WTC11 (cell line): ENCODE results near the gene NFRKB.

Experiments
- CREM ChIP-seq: sonication (generic); formaldehyde crosslinking; IDR thresholded peaks from 2 replicates; pipeline ENCODE4 v1.8.1; 2022; ENCODE audit warnings: mild to moderate bottlenecking, missing genetic modification reagents, moderate library complexity
- FOXJ3 ChIP-seq: sonication (generic); formaldehyde crosslinking; IDR thresholded peaks from 2 replicates; pipeline ENCODE4 v1.9.0; 2021; ENCODE audit warnings: missing genetic modification reagents, mild to moderate bottlenecking, borderline replicate concordance
- JUN ChIP-seq: sonication (generic); formaldehyde crosslinking; IDR thresholded peaks from 2 replicates; pipeline ENCODE4 v1.8.0; 2023; ENCODE audit warnings: mild to moderate bottlenecking, missing genetic modification reagents
- SOX15 ChIP-seq: fragments of 250-450 bp; sonication (Bioruptor Pico); IDR thresholded peaks from 2 replicates; pipeline ENCODE4 v1.9.0; 2021; ENCODE audit warnings: mild to moderate bottlenecking
- SP1 ChIP-seq: sonication (generic); formaldehyde crosslinking; conservative IDR thresholded peaks from 2 replicates; pipeline ENCODE4 v1.8.1; 2022; ENCODE audit warnings: missing genetic modification reagents
- TF ChIP-seq, protein P1 (sequence below): fragments of 200-600 bp; IDR thresholded peaks from 2 replicates; pipeline ENCODE4 v1.8.0; 2022; ENCODE audit warnings: antibody characterized with exemption
- TF ChIP-seq, protein P2 (sequence below): sonication (generic); formaldehyde crosslinking; IDR thresholded peaks from 2 replicates; pipeline ENCODE4 v1.8.0; 2022; ENCODE audit warnings: mild to moderate bottlenecking, missing genetic modification reagents

DNA sequence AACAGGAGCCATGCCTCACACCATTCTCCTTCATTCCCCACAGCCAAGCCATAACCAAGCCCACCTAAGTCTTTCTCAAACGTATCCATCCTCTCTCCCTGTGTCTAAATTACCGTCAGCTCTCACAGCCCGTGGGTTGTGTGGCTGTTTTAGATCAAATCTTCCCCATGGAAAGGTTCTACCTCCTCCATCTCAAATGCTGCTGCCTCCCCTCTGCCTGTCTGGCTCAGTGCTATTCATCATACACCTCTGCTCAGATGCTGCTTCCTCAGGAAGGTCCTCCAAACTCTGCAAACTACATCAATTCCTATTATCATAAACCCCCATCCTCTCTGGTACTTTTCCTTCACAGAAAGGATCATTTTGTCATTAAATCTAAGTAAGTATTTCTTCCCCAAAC, 15.1 kb downstream of the NFRKB start:
- TF ChIP-seq, protein P1, sequence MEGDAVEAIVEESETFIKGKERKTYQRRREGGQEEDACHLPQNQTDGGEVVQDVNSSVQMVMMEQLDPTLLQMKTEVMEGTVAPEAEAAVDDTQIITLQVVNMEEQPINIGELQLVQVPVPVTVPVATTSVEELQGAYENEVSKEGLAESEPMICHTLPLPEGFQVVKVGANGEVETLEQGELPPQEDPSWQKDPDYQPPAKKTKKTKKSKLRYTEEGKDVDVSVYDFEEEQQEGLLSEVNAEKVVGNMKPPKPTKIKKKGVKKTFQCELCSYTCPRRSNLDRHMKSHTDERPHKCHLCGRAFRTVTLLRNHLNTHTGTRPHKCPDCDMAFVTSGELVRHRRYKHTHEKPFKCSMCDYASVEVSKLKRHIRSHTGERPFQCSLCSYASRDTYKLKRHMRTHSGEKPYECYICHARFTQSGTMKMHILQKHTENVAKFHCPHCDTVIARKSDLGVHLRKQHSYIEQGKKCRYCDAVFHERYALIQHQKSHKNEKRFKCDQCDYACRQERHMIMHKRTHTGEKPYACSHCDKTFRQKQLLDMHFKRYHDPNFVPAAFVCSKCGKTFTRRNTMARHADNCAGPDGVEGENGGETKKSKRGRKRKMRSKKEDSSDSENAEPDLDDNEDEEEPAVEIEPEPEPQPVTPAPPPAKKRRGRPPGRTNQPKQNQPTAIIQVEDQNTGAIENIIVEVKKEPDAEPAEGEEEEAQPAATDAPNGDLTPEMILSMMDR: no peak
- TF ChIP-seq FOXJ3 (CRISPR knock-in tag) (no peak), SOX15 (CRISPR knock-in tag) (no peak), JUN (CRISPR knock-in tag) (no peak), CREM (CRISPR knock-in tag) (no peak), SP1 (CRISPR knock-in tag) (no peak)
- TF ChIP-seq, protein P2, sequence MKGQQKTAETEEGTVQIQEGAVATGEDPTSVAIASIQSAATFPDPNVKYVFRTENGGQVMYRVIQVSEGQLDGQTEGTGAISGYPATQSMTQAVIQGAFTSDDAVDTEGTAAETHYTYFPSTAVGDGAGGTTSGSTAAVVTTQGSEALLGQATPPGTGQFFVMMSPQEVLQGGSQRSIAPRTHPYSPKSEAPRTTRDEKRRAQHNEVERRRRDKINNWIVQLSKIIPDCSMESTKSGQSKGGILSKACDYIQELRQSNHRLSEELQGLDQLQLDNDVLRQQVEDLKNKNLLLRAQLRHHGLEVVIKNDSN (CRISPR knock-in tag): no peak
